Medulla oblongata (tissue), 1 donor: ENCODE results near the gene ESRP2.

Experiments
- DNase-seq: peaks from one replicate; pipeline ENCODE4 v3.0.0-alpha.2; 2015; ENCODE audit errors: extremely low spot score

The ESRP2 gene

DNA sequence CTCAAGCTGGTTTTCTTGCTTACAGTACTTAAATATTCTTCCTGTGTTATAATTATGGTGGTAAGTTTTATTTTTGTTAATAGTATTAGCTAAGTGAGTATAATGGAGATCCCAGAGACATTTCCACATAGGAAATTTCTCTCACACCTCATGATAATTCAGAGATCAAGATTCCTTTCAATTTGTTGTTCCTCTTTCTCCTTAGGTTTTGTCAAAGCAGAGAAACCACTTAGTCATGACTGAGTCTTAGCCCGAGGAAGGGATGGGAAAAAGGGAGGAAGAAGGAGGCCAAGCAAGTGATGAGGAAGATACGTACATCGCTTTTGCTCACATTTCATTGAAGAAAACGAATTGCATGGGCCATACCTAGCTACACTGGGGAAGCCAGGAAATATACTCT, 18.4 kb downstream of the ESRP2 start:
- DNase-seq = no peak

DNA sequence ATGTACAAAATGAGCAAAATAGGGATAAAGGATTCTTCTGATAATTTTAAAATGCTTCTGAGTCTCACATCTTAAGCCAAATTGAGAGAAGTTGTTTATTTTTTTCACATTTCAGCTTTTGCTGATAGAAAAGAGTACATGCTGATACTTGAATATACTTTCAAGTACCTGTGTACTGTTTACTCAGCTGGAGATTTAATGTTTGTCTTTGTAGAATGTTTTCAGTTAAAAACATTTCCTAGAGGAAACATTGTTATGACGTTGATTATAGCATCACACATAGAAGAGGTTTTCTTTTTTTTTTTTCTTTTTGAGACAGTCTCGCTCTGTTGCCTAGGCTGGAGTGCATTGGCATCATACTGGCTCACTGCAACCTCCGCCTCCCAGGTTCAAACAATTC, 19.7 kb downstream of the ESRP2 start:
- no peak for DNase-seq

DNA sequence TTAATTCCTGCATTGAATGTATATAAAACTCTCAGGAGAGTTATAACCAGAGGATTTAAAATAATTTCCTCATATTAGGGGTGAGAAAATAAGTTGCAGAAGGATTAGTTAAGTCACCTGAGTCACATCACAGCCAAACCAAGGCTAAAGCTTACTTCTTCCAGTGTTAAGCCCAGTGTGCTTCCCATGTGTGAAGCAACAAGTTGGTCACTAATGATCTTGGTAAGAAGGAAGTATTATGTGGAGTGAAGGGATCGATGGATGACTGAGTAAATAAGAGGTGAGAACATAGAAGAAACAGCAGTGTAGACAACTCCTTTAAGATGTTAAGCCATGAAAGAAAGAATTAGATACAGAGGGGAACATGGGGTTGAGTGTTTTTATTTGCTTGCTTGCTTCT, 20.6 kb downstream of the ESRP2 start:
- DNase-seq = no peak

DNA sequence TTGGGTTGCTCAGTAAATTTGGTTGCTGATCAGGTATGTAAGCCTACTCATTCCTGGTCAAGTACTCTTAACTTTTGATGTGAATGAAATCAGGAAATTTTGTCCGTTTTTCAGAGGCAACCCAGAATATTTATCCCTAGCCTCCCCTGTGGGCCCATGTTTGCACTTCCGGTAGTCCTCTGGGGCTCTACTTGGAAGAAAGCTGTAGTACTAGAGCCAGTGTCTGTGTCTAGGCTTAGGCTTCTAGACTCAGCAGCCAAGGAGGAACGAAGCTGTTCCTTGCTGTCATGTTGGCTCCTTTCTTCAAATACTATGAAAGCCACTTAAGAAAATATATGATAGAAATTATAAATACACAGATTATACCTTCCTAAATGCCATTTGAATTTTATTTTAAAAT, 21.2 kb downstream of the ESRP2 start:
- DNase-seq = no peak

DNA sequence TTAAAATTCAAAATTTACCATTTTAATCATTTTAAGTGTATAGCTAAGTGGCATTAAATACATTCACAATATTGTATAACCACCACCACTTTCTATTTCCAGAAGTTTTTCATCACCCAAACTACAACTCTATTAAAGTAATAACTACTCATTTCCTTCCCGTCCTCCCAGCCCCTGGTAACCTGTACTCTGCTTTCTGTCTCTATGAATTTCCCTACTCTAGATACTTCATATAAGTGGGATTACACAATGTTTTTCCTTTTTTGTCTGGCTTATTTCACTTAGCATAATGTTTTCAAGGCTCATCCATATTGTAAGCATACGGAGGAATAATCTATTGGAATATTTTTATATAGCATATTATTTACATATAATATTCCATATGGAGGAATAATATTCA, 29.7 kb downstream of the ESRP2 start:
- DNase-seq = no peak

DNA sequence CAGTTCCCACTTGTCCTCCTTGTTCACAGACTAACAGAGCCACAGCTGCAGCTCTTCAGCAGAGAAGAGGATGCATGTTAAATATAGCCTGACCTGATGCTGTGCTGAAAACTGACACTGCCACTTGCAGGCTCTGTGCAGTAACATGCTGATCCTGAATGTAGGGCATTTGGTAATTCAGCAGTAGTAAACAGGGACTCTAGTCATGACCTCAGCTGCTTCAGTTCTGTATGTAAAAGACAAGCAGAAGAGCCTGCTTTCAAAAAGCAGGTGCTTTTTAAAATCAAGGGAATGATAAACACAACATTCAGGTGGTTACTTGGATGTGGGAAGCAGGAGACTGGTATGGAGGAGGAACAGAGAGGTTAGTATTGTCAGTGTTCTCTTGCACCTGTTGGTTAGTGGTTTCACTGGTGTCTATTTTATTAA, 33.8 kb downstream of the ESRP2 start:
- DNase-seq = peak; percentile 22

DNA sequence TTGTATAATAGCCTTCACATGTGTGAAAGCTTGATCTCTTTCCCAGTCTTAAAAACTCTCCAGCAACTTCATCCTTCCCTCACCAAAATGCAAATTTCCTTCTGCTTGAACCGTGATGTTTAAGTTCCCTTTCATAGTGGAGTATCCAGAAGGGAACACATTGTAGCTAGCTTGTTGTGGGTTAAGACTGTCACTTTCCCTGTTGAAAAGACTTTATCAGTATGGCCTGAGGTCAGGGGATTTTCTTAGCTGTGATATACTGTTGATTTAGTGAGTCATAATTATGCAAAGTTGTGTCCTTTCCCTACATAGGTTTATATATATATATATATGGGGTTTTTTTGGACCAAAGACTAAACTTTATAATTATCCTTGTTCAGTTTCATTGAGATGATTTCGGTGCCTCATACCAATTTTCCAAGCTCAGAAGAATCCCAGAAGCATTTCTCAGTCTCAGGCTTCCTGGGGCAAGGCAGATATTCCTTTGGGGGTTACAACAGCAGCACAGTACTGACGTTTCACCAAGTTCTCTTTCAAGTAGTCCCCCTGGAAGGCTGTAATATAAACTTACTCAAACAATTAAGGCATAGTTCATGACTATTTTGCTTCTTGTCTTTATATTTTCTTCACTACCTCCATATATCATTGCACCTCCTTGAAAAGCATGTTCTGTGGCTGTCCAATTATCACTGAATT, 35.7 kb downstream of the ESRP2 start:
- no peak for DNase-seq

DNA sequence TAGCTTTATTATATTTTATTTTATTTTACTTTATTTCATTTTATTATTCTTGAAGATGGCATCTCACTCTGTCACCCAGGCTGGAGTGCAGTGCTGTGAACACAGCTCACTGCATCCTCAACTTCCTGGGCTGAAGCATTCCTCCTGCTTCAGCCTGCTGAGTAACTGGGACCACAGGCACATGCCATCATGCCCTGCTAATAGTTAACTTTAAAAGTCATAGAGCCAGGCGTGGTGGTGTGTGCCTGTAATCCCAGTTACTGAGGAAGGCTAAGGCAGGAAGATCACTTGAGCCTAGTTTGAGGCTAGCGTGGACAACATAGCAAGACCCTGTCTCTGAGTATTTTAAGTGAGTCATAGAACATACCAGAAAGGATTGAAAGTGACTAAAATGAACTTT, 38.7 kb downstream of the ESRP2 start:
- no peak for DNase-seq

DNA sequence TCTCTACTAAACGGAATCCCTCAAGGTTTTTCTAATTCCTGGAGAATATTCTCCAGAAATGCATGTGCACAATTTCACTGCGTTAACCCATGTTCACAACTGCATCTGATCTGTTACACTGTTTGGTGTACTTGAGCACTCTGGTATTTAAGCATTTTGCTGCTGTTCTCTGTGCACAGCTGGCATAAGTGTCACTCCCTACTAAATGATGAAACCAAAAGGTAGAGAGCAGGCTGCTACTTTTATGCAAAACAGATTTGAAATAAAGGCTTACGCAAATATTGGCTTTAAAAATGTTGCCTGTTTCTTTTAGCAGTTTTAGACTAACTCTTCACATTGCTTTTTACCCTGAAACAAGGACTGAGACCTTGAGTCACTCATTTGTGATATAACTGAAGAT, 41.7 kb downstream of the ESRP2 start:
- no peak for DNase-seq

DNA sequence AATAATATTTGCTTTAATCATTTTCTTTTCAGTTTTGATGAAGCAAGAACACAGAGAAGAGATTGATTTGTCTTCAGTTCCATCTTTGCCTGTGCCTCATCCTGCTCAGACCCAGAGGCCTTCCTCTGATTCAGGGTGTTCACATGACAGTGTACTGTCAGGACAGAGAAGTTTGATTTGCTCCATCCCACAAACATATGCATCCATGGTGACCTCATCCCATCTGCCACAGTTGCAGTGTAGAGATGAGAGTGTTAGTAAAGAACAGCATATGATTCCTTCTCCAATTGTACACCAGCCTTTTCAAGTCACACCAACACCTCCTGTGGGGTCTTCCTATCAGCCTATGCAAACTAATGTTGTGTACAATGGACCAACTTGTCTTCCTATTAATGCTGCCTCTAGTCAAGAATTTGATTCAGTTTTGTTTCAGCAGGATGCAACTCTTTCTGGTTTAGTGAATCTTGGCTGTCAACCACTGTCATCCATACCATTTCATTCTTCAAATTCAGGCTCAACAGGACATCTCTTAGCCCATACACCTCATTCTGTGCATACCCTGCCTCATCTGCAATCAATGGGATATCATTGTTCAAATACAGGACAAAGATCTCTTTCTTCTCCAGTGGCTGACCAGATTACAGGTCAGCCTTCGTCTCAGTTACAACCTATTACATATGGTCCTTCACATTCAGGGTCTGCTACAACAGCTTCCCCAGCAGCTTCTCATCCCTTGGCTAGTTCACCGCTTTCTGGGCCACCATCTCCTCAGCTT, 45.0 kb downstream of the ESRP2 start:
- DNase-seq = peak; percentile 63

DNA sequence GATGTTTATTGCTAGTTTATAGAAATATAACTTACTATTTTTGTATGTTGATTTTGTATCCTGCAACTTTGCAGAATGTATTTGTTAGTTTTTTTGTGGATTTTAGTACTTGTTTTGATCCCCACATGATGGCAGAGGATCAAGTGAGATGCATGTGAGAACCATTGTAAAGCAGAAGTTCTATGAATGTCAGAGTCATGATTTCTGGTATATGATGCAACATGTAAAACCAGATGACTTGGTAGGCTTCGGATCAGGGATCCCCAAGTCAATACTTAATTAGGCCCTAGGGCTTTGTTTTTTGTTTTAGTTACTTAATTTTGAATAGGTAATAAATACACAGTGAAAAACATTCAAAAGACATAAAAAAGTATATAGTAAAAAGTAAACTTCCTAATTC, 45.8 kb downstream of the ESRP2 start:
- DNase-seq = peak; percentile 18

DNA sequence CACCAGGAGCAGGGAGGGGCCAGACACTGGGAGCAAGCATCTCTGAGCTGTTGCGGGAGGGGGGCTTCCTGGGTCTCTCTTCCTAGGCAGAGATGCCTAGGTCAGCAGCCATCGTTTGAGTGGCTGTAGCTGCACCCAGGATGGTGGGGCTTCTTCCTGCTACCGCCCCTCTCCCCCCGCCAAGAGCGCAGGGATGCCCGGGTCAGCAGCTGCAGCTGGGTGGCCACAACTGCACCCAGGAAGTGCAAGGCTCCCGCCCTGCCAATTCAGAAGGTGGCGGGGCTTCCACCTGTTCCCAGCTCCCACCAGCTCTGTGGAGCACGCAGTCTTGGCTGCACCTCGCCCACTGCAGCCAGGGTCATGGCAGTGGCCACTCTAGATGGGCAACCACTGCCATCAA, 47.8 kb downstream of the ESRP2 start:
- no peak for DNase-seq

DNA sequence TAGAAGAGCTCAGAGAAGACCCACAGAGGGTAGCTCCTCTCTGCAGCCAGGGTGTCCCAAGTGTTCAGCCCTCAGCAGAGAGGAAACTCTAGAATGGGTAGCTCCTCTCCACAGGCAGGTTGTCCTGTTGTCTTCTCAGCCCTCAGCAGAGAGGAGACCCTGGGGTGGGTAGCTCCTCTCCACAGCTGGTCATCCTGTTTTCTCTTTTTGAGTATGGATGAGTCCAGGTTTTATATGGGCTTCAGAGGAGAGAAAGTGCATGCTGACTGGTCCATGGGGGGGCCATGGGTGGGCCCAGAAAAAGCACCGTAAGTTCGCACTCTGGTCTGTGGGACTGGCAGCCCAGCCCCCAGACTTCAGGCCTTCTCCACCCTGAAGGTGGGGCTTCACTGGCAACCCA, 48.4 kb downstream of the ESRP2 start:
- no peak for DNase-seq

DNA sequence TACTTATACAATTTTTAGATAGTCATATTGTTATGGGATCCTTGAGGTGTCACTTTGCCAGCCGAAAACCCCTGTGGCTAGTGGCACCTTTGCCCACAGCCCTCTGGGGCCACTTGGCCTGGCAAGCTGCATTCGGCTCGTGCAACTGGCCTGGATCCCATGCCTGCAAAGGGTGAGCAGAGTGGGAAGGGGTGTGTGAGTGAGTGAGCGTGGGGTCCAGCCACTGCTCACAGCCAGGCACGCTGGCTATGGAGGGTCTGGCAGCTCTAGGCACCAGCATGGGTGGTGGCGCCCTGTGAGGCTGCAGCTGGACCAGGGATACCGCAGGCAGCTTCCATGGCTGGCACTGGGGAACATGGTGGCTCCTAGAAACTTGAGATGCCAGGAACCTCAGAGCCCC, 49.0 kb downstream of the ESRP2 start:
- DNase-seq = no peak

DNA sequence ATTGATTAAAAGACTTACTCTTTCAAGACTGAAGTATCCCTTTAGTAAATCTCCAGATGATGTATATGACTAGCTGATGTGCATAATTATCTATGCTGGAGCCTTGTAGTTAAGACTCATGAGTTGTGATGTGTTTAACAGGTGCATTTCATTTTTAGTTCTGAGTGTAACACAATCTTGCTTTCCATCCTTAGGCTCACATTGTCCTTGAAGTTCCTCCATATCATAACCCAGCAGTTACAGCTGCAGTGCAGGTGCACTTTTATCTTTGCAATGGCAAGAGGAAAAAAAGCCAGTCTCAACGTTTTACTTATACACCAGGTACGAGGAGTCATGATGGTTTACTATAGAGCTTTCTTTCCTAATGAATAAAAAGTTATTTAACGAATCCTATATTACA, 52.9 kb downstream of the ESRP2 start:
- DNase-seq = no peak

DNA sequence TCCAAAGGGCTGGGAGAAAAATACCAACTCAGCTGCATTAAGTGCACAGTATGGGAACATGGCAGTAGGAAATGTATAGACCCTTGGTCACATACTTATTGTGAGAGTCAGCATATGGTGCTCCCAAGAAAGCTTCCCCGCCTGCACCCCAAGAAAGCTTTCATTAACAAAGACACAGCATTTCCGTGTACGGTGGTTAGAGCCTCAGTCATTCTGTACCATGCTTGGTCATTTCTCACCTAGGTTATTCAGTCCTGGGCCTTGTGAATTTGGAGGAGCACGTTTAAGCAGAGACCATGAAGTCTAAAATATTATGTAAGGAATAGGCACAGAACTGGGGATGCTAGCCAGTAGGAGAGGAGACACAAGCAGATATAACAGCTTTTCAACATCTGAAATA, 56.1 kb downstream of the ESRP2 start:
- DNase-seq = no peak

DNA sequence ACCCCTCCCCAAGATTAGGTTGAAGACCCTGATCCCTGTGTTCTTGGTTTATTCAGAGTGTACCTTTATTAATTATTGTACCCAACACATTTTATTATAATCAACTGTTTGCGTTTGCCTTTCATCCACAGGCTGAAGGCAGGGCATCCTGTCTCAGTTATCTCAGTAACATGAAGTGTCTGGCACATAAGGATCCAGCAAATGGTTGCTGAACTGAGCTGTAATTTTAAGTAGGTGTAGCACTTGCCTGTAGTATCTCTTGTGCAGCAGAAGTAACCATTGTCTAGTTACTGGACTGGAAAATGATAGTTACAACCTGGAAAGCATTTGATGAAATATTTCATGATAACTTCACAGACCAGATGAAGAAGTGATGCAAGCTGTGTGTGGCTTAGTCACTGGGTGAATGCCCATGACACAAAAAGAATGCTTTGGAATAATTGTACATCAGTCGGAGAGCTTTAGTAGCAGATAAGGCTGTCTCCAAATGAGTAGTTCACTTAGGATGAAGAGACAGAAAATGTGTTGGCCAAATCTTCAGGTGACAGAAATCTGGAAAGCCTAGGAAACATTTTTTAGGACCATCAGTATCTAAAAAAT, 56.6 kb downstream of the ESRP2 start:
- DNase-seq = no peak
